ENCODE results near the gene TTC33.

TTC33 gene, protein sequence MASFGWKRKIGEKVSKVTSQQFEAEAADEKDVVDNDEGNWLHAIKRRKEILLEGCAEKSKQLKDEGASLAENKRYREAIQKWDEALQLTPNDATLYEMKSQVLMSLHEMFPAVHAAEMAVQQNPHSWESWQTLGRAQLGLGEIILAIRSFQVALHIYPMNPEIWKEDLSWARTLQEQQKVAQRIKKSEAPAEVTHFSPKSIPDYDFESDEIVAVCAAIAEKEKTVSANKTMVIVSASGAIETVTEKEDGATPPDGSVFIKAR

DNA sequence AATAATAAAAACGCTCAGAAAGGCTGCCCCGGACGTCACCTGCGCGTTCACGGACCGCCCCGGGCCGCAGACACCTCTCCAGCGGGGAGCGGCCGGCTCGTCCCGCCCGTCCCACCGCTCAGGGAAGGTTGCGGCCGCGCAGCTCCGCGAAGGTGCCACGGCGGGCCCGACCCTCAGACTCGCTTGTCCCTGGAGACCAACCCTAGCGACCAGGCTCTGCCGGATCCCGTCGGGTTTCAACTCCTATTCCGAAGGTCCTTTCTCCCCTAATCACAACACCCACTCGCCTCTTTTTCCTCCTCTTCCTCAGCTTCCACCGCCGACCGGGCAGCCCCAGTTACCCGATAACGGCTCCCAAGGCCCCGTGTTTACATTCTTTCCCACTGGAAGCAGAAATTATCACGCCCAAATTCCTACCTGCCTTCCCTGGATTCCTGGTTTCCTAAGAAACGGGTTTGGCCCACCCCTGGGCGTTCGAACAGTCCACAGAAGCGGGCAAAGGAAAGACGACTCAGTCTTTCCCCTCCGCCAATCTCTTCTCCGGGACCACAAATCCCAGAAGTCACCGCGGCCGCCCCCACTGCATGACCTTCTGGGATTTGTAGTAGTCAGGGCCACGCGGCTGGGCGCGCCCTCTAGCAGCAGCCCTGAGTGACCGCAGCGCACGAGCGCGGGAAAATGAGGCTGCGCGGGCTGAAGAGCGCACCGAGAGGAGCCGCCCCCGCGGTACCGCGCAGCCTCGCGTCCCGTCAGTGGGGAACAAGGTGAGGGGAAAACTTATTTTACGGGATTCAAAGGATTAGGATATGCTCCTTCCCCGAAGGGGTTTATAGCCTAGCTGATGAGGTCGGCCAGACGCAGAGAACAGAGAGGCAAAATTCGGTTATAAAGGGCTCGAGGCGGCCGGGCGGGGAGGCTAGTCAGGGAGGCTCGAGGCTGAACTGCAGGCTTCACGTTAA is at the start of gene TTC33:
TTC33 (minus strand) TSS at position 555 of the 959 bp plus-strand sequence. CDS start 8,943 bp downstream, outside the sequence.
- H3K4me1 ChIP-seq (ENCODE audit: insufficient read depth, poor library complexity, severe bottlenecking): peaks cover 6% of the 10 kb centered on the region
- TF ChIP-seq, protein P1, sequence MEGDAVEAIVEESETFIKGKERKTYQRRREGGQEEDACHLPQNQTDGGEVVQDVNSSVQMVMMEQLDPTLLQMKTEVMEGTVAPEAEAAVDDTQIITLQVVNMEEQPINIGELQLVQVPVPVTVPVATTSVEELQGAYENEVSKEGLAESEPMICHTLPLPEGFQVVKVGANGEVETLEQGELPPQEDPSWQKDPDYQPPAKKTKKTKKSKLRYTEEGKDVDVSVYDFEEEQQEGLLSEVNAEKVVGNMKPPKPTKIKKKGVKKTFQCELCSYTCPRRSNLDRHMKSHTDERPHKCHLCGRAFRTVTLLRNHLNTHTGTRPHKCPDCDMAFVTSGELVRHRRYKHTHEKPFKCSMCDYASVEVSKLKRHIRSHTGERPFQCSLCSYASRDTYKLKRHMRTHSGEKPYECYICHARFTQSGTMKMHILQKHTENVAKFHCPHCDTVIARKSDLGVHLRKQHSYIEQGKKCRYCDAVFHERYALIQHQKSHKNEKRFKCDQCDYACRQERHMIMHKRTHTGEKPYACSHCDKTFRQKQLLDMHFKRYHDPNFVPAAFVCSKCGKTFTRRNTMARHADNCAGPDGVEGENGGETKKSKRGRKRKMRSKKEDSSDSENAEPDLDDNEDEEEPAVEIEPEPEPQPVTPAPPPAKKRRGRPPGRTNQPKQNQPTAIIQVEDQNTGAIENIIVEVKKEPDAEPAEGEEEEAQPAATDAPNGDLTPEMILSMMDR (IDR thresholded peaks at IDR 0.05; ENCODE audit: poor library complexity, severe bottlenecking): peak; percentile 82
- ATAC-seq (ENCODE audit: low read depth) (peak; percentile 91), DNase-seq (ENCODE audit: low spot score) (peak; percentile 97)
- H3K27ac ChIP-seq (ENCODE audit: poor library complexity, severe bottlenecking): peak within 1 kb of the TSS; percentile 64
- no peaks in the 10 kb centered on the region for H3K27me3 ChIP-seq (ENCODE audit: insufficient read depth, poor library complexity, severe bottlenecking)
- peak within 1 kb of the TSS; percentile 66 for H3K4me3 ChIP-seq (ENCODE audit: severe bottlenecking)
- no peaks in the 10 kb centered on the region for H3K9me3 ChIP-seq (ENCODE audit: severe bottlenecking)
- H3K36me3 ChIP-seq (ENCODE audit: low read depth): peaks cover 17% of the 10 kb centered on the region

DNA sequence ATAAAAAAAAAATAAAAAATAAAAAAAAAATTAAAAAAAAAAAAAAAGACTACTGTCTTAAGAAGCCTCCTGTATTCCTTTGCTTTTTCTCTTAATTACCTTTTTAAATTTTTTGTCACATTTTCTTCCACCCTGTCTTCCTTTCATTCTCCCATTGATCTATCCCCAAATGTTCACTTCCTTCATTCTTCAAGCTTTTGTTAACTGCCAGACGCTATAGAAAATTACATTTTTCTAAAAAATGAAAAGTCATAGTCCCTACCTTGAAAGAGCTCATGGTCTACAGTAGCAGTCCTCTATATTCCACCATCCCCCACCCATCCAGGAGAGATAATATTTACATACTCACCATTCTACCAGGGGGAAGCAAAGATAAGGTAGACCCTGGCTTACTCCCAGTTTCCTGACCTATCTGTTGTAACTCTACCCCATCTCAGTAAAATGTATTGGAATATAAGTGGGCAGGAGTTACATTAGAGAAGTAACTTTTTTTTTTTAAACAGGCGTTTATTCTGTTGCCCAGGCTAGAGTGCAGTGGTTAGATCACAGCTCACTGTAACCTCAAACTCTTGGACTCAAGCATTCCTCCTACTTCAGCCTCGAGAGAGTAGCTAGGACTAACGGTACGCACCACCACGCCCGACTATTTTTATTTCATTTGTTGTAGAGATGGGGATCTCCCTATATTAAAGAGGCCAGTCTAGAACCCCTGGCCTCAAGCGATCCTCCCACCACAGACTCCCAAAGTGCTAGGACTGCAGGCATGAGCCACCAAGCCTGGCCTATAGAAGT is 46.2 kb upstream of the TTC33 start:
- DNase-seq (ENCODE audit: low spot score) (no peak), ATAC-seq (ENCODE audit: low read depth) (no peak)
- Histone ChIP-seq H3K27me3 (ENCODE audit: insufficient read depth, poor library complexity, severe bottlenecking) (no peaks in the 10 kb centered on the region), H3K9me3 (ENCODE audit: severe bottlenecking) (no peaks in the 10 kb centered on the region), H3K27ac (ENCODE audit: poor library complexity, severe bottlenecking) (no peak overlapping the region), H3K4me3 (ENCODE audit: severe bottlenecking) (no peak overlapping the region), H3K36me3 (ENCODE audit: low read depth) (no peaks in the 10 kb centered on the region), H3K4me1 (ENCODE audit: insufficient read depth, poor library complexity, severe bottlenecking) (peaks cover 5% of the 10 kb centered on the region)
- TF ChIP-seq, protein P1 (IDR thresholded peaks at IDR 0.05; ENCODE audit: poor library complexity, severe bottlenecking): no peak

DNA sequence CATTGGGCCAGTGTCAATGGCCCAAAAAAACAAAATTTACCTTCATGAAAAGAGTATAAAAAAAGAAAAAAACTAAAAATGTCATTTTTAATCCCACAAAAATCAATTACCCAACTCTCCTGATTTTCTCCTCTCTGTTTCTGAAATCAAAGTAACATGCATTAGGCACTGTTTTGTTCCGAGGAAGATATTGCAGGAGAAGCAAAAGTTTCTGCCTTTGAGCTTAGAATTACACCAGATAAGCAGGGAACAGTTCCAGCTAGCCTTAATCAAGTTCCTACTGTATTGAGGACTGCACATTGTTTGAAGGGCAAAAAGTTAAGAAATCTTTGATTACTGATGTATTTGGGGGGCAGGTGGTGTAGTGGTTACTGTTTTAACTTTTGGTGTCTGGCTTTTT is 43.5 kb upstream of the TTC33 start:
- Histone ChIP-seq H3K27me3 (ENCODE audit: insufficient read depth, poor library complexity, severe bottlenecking) (no peaks in the 10 kb centered on the region), H3K9me3 (ENCODE audit: severe bottlenecking) (no peaks in the 10 kb centered on the region), H3K36me3 (ENCODE audit: low read depth) (peaks cover 18% of the 10 kb centered on the region), H3K4me3 (ENCODE audit: severe bottlenecking) (peak overlapping the region; percentile 51), H3K27ac (ENCODE audit: poor library complexity, severe bottlenecking) (peak overlapping the region; percentile 77), H3K4me1 (ENCODE audit: insufficient read depth, poor library complexity, severe bottlenecking) (peaks cover 12% of the 10 kb centered on the region)
- TF ChIP-seq, protein P1 (IDR thresholded peaks at IDR 0.05; ENCODE audit: poor library complexity, severe bottlenecking): no peak
- no peak for ATAC-seq (ENCODE audit: low read depth)
- no peak for DNase-seq (ENCODE audit: low spot score)

DNA sequence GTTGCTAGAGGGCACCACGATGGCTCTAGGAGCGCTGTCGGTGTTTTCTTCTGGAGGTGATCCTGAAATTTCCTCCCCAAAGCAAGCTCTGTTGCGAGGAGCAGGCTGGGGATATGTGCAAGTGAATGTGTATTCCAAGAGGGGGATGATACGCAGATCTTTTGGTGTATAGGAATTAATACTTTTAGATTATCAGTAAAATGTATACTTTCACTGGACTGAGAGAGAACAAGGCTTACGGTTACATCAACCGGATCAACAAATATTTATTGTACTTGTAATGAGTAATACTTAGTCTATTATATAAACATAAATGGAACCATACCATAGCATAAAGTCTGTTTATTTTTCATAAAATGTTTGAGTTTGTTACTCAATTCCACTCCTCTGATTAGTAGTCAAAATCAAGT is 43.0 kb upstream of the TTC33 start:
- H3K27me3 ChIP-seq (ENCODE audit: insufficient read depth, poor library complexity, severe bottlenecking): no peaks in the 10 kb centered on the region
- no peaks in the 10 kb centered on the region for H3K9me3 ChIP-seq (ENCODE audit: severe bottlenecking)
- H3K4me3 ChIP-seq (ENCODE audit: severe bottlenecking): peak overlapping the region; percentile 51
- DNase-seq (ENCODE audit: low spot score) (no peak), ATAC-seq (ENCODE audit: low read depth) (peak; percentile 65; the same call in 2 of the 3 replicates)
- H3K36me3 ChIP-seq (ENCODE audit: low read depth): peaks cover 18% of the 10 kb centered on the region
- peak overlapping the region; percentile 77 for H3K27ac ChIP-seq (ENCODE audit: poor library complexity, severe bottlenecking)
- peaks cover 12% of the 10 kb centered on the region for H3K4me1 ChIP-seq (ENCODE audit: insufficient read depth, poor library complexity, severe bottlenecking)
- TF ChIP-seq, protein P1 (IDR thresholded peaks at IDR 0.05; ENCODE audit: poor library complexity, severe bottlenecking): no peak

Data from RWPE2 (cell line).